Measurements from ENCODE around the gene GTF3A.

Gene GTF3A

Small RNA genes within 50 kb of the gene (small RNA-seq; reads per million reads assigned to genes)
- 0 reads per million in 2 experiments for gene RNY1P1
